Jurkat, Clone E6-1 (cell line): ENCODE data around the gene ANKDD1A.

Source experiments
- DNase-seq: peaks from one replicate; pipeline ENCODE4 v3.0.0-alpha.2; 2011; ENCODE audit warnings: low read depth, low spot score
- H3K4me3 ChIP-seq: 2 replicates; pipeline ENCODE4 v1.5.1; 2011; ENCODE audit warnings: mild to moderate bottlenecking, low read length, control low read depth, moderate library complexity

The ANKDD1A gene

GRCh38 chr15:64997066-64997465, 85.4 kb downstream of the ANKDD1A start:
- no peak overlapping the region for H3K4me3 ChIP-seq
- no peak for DNase-seq

- H3K4me3 ChIP-seq, result no peak overlapping the region
- DNase-seq, result no peak
These were observed 86.2 kb downstream of the ANKDD1A start for GRCh38 chr15:64997745-64998375.

GRCh38 chr15:65004993-65005392, 93.3 kb downstream of the ANKDD1A start:
- H3K4me3 ChIP-seq, result no peak overlapping the region
- DNase-seq, result no peak

- H3K4me3 ChIP-seq, result no peak overlapping the region
- no peak for DNase-seq
These were observed 95.2 kb downstream of the ANKDD1A start for GRCh38 chr15:65006876-65007275.
